Ascending aorta (tissue), 2 donors: Measurements from ENCODE around the gene HOXC12. TPM values are rescaled to one million over a fixed set of nuclear protein-coding genes. Genes with fewer than 3 reads are reported as not detected.

ENCODE experiments used
- DNase-seq, 2 donors: peaks; one replicate each; pipeline ENCODE4 v3.0.0-alpha.2; 2019; ENCODE audit warnings: low spot score in 2 of 2
- H3K27ac ChIP-seq, 2 donors: fragments of 200-600 bp; sonication (generic); one replicate each; pipeline ENCODE4 v1.5.1; 2016 to 2017; ENCODE audit warnings: mild to moderate bottlenecking in 1 of 2
- H3K27me3 ChIP-seq: fragments of 200-600 bp; sonication (generic); one replicate; pipeline ENCODE4 v1.5.1; 2017
- H3K36me3 ChIP-seq, 2 donors: fragments of 200-600 bp; sonication (generic); one replicate each; pipeline ENCODE4 v1.5.1; 2016
- H3K4me1 ChIP-seq, 2 donors: fragments of 200-600 bp; sonication (generic); one replicate each; pipeline ENCODE4 v1.5.1; 2016 to 2017; ENCODE audit warnings: mild to moderate bottlenecking in 1 of 2
- H3K4me3 ChIP-seq, 2 donors: fragments of 200-600 bp; sonication (generic); one replicate each; pipeline ENCODE4 v1.5.1; 2016 to 2017; ENCODE audit warnings: mild to moderate bottlenecking in 1 of 2
- H3K9me3 ChIP-seq, 2 donors: fragments of 200-600 bp; sonication (generic); one replicate each; pipeline ENCODE4 v1.5.1; 2016
- intact Hi-C: fragments of 100-400 bp; cut with DNase I; formaldehyde crosslinking; loops from one replicate; pipeline ENCODE4 v1.15.1; 2023
- total RNA-seq: library from RNA; depleted of rRNA; stranded (reverse); fragments of >200 nt; gene quantifications from one replicate; pipeline ENCODE4 v1.1.0, GENCODE V29; 2016
- TF ChIP-seq, protein P1 (sequence below), 3 experiments: fragments of 200-600 bp in 2 of 3; fragments of 450-650 bp in 1 of 3; sonication (generic) in 2 of 3; IDR thresholded peaks; one replicate each; pipeline ENCODE4 v1.5.1; 2016 to 2019; ENCODE audit warnings: antibody characterized with exemption in 3 of 3, mild to moderate bottlenecking in 1 of 3, moderate library complexity in 1 of 3

Gene HOXC12
- total RNA-seq, 1 donor from 2014 or later: not detected

DNA sequence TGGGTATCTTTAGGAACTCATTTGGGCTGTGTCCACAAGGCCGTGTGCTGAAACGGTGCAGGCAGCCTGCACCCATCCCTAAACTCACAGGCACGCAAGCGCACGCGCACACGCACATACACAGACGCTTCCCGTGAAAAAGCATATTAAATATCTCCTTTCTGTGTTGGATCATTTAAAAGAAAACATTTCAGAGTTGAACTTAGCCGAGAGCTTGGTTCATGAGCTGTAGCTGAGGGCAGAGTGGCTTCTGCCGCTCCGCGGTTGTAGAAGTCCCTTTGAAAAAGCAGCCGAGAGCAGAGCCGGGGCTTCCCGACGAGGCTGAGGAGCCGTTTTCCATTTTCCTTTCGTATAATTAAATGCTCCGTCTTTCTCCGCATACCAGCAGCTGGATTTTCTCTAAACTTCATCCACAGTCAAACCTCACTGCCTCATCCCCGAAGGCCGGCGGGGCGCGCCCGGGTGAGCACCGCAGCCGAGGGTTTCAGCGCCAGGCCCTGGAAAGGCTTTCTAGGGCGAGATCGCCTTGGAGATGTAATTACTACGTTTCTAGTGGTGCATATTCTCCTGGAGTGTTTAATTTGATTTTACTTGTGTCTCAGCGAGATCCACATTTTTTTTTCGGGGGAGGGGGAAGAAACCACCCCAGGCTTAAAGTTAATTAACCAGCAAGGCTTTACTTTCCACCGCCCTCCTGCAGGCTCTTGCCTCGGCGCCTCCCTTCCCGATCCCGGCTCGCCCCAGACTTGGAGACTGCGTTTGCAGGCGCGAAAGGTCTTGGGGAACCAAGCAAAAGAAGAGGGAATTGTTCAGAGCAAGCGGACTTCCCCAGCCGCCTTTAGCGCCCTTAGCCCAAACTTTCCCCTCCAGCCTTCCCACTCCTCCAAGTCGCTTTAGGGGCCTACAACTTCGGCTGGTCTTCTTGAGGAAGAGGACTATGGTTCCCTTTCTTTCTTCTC, 19.0 kb upstream of the HOXC12 start:
- no peak for DNase-seq
- Histone ChIP-seq H3K4me1 (peaks cover 2 to 12% of the 10 kb centered on the region in 2 donors), H3K27me3 (peaks cover 68% of the 10 kb centered on the region), H3K4me3 (peak overlapping the region in 1 of 2 donors; percentile 6), H3K36me3 (no peaks in the 10 kb centered on the region), H3K27ac (no peak overlapping the region), H3K9me3 (no peaks in the 10 kb centered on the region)
- intact Hi-C loops: no loop called here
- TF ChIP-seq, protein P1, sequence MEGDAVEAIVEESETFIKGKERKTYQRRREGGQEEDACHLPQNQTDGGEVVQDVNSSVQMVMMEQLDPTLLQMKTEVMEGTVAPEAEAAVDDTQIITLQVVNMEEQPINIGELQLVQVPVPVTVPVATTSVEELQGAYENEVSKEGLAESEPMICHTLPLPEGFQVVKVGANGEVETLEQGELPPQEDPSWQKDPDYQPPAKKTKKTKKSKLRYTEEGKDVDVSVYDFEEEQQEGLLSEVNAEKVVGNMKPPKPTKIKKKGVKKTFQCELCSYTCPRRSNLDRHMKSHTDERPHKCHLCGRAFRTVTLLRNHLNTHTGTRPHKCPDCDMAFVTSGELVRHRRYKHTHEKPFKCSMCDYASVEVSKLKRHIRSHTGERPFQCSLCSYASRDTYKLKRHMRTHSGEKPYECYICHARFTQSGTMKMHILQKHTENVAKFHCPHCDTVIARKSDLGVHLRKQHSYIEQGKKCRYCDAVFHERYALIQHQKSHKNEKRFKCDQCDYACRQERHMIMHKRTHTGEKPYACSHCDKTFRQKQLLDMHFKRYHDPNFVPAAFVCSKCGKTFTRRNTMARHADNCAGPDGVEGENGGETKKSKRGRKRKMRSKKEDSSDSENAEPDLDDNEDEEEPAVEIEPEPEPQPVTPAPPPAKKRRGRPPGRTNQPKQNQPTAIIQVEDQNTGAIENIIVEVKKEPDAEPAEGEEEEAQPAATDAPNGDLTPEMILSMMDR (IDR thresholded peaks at IDR 0.05): no peak

DNA sequence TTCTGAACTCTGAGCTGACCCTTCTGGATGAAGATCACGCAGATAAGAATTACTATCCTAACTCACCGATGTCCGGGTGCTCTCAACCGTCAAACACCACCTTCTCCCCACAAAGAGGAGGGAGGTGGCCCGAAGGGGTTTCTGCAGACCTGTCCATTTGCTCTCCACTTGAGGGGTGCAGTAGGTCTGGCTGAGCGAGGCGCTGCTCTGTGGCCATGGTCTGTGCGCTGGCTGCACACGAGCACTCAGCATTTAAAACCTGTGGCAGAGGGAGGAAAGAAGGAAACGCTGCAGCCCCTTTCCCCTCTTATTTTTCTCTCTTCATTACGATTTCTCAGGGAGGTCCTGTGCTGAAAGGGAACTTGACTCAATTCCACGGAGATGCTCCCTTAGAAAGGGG, 17.6 kb upstream of the HOXC12 start:
- Histone ChIP-seq H3K27me3 (peaks cover 58% of the 10 kb centered on the region), H3K36me3 (no peaks in the 10 kb centered on the region)

DNA sequence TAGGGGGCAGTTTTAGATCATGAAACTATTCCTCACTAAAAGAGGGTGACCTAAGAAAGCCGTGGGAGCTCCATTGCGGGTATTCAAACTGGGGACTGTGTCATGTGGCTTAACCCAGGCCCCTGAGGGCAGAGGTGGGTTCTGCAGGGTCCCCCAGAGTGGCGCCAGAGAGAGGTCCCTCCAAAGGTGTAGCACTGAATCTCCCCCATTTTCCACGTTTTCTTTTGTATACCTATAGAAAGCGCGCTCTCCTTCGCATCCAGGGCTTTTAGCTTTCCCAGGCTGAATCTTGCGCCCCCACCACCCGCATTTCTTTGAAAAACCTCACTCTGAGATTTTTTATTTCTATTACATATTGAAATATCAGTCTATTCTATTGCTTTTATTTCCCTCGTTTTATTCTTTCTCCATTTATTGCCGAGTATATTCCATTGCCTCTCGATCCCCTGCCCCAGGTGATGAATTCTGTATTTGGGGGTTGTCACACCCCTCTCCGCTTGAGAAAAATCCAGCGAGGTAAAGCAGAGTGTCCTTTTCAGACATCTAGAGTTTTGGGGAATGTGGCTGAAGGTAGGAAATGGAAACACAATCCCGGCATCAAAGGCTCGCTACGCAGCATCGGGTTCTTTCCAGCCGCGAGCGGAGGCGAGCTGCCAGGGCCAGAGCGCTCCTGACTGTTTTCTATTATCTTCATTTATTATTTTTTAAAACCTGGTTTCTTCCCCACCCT, 16.9 kb upstream of the HOXC12 start:
- intact Hi-C loops: no loop called here
- Histone ChIP-seq H3K36me3 (no peaks in the 10 kb centered on the region), H3K4me3 (no peak overlapping the region), H3K27ac (no peak overlapping the region), H3K4me1 (peaks cover 2 to 12% of the 10 kb centered on the region in 2 donors), H3K9me3 (no peaks in the 10 kb centered on the region), H3K27me3 (peaks cover 58% of the 10 kb centered on the region)
- DNase-seq: no peak
- TF ChIP-seq, protein P1 (IDR thresholded peaks at IDR 0.05): no peak

More for the DNA sequence above, 17.6 kb upstream of the HOXC12 start:
- TF ChIP-seq, protein P1 (IDR thresholded peaks at IDR 0.05): no peak
- intact Hi-C loops: no loop called here
- Histone ChIP-seq H3K27ac (no peak overlapping the region), H3K4me3 (no peak overlapping the region), H3K9me3 (no peaks in the 10 kb centered on the region), H3K4me1 (peaks cover 2 to 12% of the 10 kb centered on the region in 2 donors)
- no peak for DNase-seq

DNA sequence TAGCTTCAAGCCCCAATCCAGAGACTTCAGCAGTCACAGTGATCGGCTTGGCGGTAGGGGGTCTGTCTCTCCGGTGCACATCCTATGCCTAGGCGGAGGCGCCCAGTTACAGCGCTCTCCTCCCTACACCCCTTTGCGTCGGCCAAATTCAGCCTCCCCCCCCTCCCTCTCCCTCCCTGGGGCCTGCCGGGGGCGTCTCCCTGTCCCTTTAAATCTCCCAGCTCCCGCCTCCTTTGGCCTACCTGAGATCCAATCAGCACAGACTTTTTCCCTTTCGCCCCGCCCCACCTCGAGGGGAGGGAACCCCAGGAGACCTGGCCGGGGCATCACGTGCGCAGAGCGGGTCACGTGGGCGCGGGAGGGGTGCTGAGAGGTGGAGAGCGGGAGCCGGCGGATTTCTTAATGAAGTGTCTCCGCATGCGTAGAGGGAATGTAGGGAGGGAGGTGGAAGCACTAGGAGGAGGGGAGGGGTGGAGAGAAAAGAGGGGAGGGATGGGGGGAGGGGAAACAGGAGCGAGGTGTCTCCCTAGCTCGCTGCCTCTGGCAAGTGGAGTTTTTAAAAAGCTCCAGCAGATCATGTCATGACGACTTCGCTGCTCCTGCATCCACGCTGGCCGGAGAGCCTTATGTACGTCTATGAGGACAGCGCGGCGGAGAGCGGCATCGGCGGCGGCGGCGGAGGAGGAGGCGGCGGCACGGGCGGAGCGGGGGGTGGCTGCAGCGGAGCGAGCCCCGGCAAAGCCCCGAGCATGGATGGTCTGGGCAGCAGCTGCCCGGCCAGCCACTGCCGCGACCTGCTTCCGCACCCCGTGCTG, 16.2 kb upstream of the HOXC12 start, which contains the start of gene HOXC13:
Gene HOXC13 (plus strand): TSS at position 506 of the 815 bp plus-strand sequence. CDS start 76 bp downstream, at position 582.
- intact Hi-C loops: no loop called here
- TF ChIP-seq, protein P1 (IDR thresholded peaks at IDR 0.05): no peak
- Histone ChIP-seq H3K4me3 (peak within 1 kb of the TSS in 1 of 2 donors; percentile 11), H3K9me3 (no peaks in the 10 kb centered on the region), H3K4me1 (peaks cover 2 to 12% of the 10 kb centered on the region in 2 donors), H3K27me3 (peaks cover 59% of the 10 kb centered on the region), H3K27ac (no peak within 1 kb of the TSS), H3K36me3 (no peaks in the 10 kb centered on the region)
- no peak for DNase-seq
